Measurements from ENCODE around the gene SP2.
A peak's percentile ranks its signal among the peaks of the same experiment; 100 is the strongest.

Gene SP2

GRCh38 chr17:47895856-47896671 lies at the start of gene SP2:
SP2 (plus strand) TSS chr17:47896236; CDS start chr17:47896287, 51 bp downstream.
- DNase-seq (ENCODE audit: low read depth in 3 of 3) = peak; percentile 98 to 100 (median 99)

DNA sequence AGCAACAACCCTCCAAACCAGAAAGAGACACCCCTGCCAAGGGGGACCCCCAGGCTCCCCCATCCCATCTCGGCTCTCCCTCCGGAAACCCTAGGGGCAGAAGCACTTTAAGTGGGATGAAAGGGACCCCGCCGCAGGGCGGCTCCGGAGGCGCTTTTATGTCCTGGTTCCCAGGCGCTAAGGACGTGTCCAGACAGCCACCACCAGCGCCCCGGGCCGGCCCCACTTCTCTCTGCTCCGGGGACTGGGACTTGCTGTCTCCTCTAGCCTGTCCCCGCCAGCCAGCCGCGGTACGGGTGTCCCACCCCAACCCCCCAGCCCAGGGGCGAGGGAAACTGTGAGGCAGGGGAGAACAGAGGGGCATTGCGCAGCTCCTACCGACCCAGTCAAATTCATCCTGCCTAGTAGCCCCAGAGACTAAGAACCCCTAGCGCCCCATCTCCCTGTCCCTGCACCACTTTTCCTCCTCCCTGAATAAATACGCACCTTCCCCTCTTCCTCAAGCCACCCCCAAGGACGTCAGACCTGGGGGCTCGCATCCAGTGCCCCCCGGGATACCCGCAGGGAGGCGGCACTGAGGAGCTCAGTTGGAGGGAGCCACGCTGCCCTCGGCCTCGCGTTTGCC lies 49.2 kb upstream of the SP2 start:
- DNase-seq (ENCODE audit: low read depth in 3 of 3) = no peak

GRCh38 chr17:47847341-47848197 lies 48.5 kb upstream of the SP2 start:
- DNase-seq (ENCODE audit: low read depth in 3 of 3) = no peak

DNA sequence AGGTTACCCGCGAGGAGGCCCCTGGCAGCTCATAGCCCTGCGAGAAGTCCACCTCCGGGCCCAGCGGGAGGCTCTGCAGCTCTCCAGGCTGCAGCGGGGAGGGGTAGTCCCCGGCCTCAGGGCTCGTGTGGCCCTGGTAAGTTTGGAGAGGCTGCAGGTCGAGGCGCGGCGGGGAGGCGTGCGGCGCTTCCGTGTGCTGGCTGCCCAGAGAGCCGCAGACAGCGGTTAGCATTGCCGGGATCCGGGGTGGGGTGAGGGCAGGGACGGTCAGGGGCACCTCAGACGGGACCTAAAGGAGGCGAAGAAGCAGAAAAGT lies 47.9 kb upstream of the SP2 start:
- no peak for DNase-seq (ENCODE audit: low read depth in 3 of 3)

DNA sequence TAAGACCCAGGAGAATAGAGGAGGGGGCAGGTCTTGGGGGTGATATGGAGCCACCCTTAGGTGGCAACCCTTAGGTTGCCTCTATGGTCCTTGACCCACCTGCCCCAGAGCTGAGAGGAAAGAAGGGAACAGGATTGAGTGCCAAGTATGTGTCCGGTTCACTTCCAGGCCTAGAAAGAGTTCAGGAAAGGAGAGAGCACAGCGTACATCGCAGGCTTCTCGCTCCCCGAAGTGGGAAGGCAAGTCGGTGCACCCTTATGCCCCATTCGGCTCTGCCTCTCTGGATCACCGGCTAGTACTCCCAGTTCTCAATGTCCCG lies 45.7 kb upstream of the SP2 start:
- DNase-seq (ENCODE audit: low read depth in 3 of 3) = no peak

GRCh38 chr17:47850692-47851573 lies 45.1 kb upstream of the SP2 start, which contains the start of gene SP6:
SP6 (minus strand) TSS chr17:47851163; CDS start chr17:47848429, 2,734 bp downstream.
- peak; percentile 34 to 69 (median 35) for DNase-seq (ENCODE audit: low read depth in 3 of 3)

GRCh38 chr17:47851764-47852112 lies 44.3 kb upstream of the SP2 start:
- no peak for DNase-seq (ENCODE audit: low read depth in 3 of 3)

GRCh38 chr17:47852113-47852949 lies 43.7 kb upstream of the SP2 start:
- DNase-seq (ENCODE audit: low read depth in 3 of 3) = no peak

GRCh38 chr17:47853616-47854015 lies 42.4 kb upstream of the SP2 start:
- DNase-seq (ENCODE audit: low read depth in 3 of 3) = no peak

- no peak for DNase-seq (ENCODE audit: low read depth in 3 of 3)
Measured at GRCh38 chr17:47855737-47856136, 40.3 kb upstream of the SP2 start.

DNA sequence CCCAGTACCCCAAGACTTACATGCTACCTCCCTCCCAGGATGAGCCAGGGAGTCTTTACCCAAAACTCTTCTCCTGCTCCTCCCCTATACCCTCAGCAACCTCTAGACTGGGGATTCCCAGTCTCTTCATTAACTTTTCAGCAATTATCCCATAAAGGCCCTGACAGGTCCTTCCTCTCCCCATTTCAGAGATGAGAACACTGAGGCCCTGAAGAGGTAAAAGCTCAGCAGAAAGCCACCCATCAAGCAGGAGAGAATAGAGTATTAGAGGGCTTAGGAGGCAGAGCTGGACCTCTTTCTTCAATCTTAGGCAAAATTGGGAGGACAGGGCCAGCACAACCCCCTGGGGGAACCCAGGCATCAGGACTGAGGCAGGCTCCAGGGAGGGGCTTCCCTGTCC lies 39.2 kb upstream of the SP2 start:
- no peak for DNase-seq (ENCODE audit: low read depth in 3 of 3)

GRCh38 chr17:47857551-47858455 lies 38.2 kb upstream of the SP2 start:
- DNase-seq (ENCODE audit: low read depth in 3 of 3) = no peak

- no peak for DNase-seq (ENCODE audit: low read depth in 3 of 3)
Measured at GRCh38 chr17:47860386-47860785, 35.6 kb upstream of the SP2 start.

DNA sequence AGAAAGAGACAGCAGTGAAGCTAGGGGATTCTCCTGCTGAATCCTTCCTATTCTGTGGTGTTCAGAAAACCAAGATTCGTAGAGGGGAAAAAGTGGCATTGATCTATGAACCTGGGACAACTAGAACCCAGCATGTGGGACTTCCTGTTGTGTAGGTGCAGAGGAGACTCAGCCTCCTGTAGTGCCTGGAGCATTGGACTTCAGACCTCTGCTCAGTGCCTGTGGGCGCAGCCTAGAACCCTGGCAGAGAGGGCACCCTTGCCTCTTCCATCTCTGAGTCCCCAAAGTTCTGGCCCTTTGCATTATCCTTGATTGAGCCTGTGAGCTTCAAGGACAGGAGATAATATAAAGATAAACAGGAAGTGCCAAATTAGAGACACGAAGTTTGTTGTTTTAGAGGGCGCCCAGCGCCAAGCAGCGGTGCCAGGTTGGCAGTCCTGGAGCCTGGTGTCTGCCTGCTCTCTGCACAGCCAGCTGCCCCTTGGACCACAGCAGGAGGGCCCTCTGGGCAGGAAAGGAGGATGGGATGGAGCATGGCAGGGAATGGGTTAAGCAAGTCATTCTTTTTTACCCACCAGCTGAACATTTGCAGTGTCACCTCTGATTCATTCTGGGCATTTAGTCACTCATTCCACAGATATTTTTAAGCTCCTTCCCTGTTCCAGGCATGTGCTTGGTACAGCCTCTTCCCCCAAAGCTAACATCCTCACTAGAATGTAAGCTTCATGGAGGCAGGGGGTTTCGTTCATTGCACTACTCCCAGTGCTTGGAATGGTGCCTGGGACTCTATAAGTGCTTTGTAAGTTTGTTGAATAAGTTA lies 33.2 kb upstream of the SP2 start:
- DNase-seq (ENCODE audit: low read depth in 3 of 3) = no peak

DNA sequence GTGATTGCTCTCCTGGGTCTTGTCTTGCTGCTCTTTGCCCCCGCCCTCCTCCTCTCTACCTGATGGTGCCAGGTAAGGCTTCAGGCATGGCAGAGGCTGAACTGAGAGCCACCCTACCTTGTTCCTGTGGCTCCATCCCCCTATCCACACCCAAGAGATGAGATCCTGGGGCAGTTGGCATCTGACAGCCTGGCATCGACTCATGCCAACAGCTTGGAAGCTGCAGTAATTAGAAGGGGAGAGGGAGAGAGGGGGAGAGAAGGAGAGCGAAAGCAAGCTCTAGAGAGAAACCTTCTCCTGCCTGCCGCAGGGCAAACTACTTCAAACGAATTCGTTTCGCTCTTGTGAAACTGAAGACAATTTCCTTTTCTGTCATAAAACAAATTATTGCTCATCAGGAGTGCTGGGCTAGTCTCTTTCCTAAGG lies 31.2 kb upstream of the SP2 start:
- no peak for DNase-seq (ENCODE audit: low read depth in 3 of 3)

GRCh38 chr17:47866941-47867340 lies 29.1 kb upstream of the SP2 start:
- no peak for DNase-seq (ENCODE audit: low read depth in 3 of 3)

DNA sequence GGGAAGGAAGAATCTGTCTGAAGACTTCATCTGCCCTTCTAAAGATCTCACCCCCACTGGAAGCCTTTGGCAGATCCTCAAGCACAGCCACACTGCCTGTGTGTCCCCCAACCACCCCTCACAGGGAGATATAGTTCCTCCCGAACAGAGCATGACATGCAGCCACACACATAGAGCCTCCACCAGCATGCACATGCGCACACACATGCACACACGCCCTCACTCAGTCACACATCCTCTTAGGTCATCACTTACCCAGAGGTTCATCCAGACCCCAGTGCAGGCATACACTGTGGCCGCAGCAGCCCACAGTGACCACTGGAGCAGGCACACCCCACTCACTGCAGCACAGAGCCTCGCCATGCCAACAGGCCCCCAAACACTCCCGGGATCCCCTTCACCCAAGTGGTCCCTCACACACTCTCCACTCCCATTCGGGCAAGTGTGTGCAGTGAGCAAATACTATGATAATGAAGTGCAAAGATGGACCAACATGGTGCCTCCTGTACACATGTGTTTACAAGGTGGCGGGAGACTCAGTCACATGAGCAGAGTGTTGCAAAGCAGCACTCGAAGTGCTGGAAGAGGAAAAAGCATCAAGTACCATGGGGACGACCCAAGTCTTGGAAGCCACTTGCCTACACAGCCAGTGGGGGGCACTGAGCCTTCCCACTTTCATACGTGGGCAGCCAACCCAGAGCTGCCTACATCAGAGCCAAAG lies 28.1 kb upstream of the SP2 start:
- no peak for DNase-seq (ENCODE audit: low read depth in 3 of 3)

DNA sequence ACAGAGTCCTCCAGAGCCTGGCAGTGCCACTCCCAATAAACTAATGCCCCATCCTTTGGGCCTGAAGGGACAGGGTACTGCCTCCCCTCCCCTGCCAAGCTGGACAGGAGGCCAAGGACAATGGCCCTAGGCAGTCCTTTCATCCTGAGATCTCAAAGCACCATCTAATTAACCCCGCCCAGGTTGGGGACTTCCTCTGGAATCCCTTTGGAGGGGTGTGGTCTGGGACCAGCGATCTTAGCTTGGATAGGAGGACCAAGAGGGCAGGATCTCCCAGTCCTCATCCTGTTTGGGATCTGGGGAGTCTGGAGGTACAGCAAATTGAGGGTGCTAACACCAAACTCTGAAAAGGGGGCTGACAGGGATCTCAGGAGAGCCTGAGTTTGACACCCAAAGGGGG lies 26.9 kb upstream of the SP2 start:
- DNase-seq (ENCODE audit: low read depth in 3 of 3) = no peak

Data from stimulated activated CD4-positive, alpha-beta T cell treated with anti-CD3 and anti-CD28 coated beads, TNF-alpha, amount 100 ng/mL, for 48 hours (primary cell).